Calu3 (cell line): Measurements from ENCODE around the gene FAM200A. TPM values are rescaled to one million over a fixed set of nuclear protein-coding genes. Genes with fewer than 3 reads are reported as not detected.
A peak's percentile ranks its signal among the peaks of the same experiment; 100 is the strongest.

ENCODE experiments used
- BruUV-seq: library from RNA; stranded (reverse); fragments of 400-500 nt; replicated peaks from 2 replicates; lab custom pipeline; 2021; lab: Mats Ljungman, UMichigan
- CTCF ChIA-PET: fragments of 300-600 bp; sonication (Branson Sonifier 250); formaldehyde crosslinking; loops from one replicate; lab custom pipeline; 2022; ENCODE audit warnings: antibody characterized with exemption; lab: Charles Lee
- DNase-seq: peaks from one replicate; pipeline ENCODE4 v3.0.0; 2022
- H3K27ac Mint-ChIP-seq: one replicate; pipeline ENCODE4 v1.8.0; 2022; ENCODE audit warnings: mixed read lengths; ENCODE audit not compliant: unreplicated experiment
- H3K27me3 Mint-ChIP-seq: one replicate; pipeline ENCODE4 v1.8.0; 2022; ENCODE audit warnings: mixed read lengths; ENCODE audit not compliant: unreplicated experiment
- H3K36me3 Mint-ChIP-seq: one replicate; pipeline ENCODE4 v1.8.0; 2022; ENCODE audit warnings: mild to moderate bottlenecking, moderate library complexity, mixed read lengths; ENCODE audit not compliant: insufficient read depth, unreplicated experiment
- H3K4me1 Mint-ChIP-seq: one replicate; pipeline ENCODE4 v1.8.0; 2022; ENCODE audit warnings: mild to moderate bottlenecking, low read depth, mixed read lengths; ENCODE audit not compliant: unreplicated experiment
- H3K4me3 Mint-ChIP-seq: one replicate; pipeline ENCODE4 v1.8.0; 2022; ENCODE audit warnings: mild to moderate bottlenecking, low read depth, moderate library complexity, mixed read lengths; ENCODE audit not compliant: unreplicated experiment
- H3K9me3 Mint-ChIP-seq: one replicate; pipeline ENCODE4 v1.8.0; 2022; ENCODE audit warnings: low read depth, mixed read lengths; ENCODE audit not compliant: unreplicated experiment
- CTCF ChIP-seq: fragments of 200-600 bp; IDR thresholded peaks from one replicate; pipeline ENCODE4 v1.8.0; 2022; ENCODE audit warnings: antibody characterized with exemption; ENCODE audit not compliant: unreplicated experiment
- intact Hi-C: fragments of 100-400 bp; cut with micrococcal nuclease; formaldehyde crosslinking; loops from one replicate; pipeline ENCODE4 v1.10.0; 2022; ENCODE audit not compliant: unreplicated experiment
- total RNA-seq: library from RNA; stranded (reverse); gene quantifications from 2 replicates; pipeline ENCODE4 v1.2.3, GENCODE V29; 2022

Gene FAM200A
- total RNA-seq, 1 experiment from 2014 or later = 4.1 TPM

DNA sequence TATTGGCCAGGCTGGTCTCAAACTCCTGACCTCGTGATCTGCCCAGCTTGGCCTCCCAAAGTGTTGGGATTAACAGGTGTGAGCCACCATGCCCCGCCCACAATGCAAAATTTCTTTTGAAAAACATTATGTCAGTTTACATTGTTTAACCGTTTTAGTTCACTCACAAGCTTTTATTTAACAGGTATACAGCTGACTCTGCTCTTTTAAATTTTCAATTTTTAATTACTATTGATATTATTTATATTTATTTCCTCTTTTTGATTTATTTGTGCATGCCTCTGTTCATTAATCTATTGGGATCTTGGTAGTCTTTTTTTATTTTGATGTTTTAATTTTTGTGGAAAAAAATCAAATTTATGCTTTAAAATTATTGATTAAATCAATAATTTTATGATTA is 30.5 kb downstream of the FAM200A start:
- intact Hi-C loops = no loop called here
- H3K27me3 Mint-ChIP-seq = no peaks in the 10 kb centered on the region
- H3K4me3 Mint-ChIP-seq = no peak overlapping the region
- TF ChIP-seq CTCF = no peak
- no peaks in the 10 kb centered on the region for H3K9me3 Mint-ChIP-seq
- H3K36me3 Mint-ChIP-seq = peaks cover 14% of the 10 kb centered on the region
- H3K27ac Mint-ChIP-seq = no peak overlapping the region
- no peaks in the 10 kb centered on the region for H3K4me1 Mint-ChIP-seq
- no peak for DNase-seq
- no TSS peak for BruUV-seq
- CTCF ChIA-PET = no interaction called here

DNA sequence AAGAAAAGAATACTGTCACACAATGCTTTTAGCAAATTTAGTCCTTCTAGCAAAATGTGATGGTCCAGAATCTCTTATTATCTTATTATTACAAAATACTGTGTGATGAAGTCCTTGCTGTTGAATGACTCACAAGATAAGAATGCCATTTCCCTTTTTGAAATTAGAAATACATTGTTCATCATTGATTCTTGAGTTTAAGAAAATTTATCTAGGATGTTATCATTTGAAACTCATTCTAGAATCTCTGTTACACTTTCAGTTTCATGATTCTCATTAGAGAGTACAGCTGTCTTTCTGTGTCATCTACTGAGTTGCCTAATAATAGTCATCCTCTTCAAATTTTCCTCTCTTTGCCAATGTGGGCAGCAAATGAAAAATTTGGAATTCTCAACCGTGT is 37.9 kb downstream of the FAM200A start:
- no peaks in the 10 kb centered on the region for H3K4me1 Mint-ChIP-seq
- H3K27me3 Mint-ChIP-seq = no peaks in the 10 kb centered on the region
- BruUV-seq = no TSS peak
- H3K36me3 Mint-ChIP-seq = peaks cover 6% of the 10 kb centered on the region
- intact Hi-C loops = no loop called here
- CTCF ChIA-PET = no interaction called here
- DNase-seq = no peak
- H3K4me3 Mint-ChIP-seq = no peak overlapping the region
- H3K27ac Mint-ChIP-seq = no peak overlapping the region
- H3K9me3 Mint-ChIP-seq = no peaks in the 10 kb centered on the region
- no peak for TF ChIP-seq CTCF

- Mint-ChIP-seq H3K4me1 (peaks cover 8% of the 10 kb centered on the region), H3K9me3 (no peaks in the 10 kb centered on the region), H3K4me3 (peak overlapping the region; percentile 83), H3K27ac (no peak overlapping the region), H3K27me3 (no peaks in the 10 kb centered on the region), H3K36me3 (peaks cover 30% of the 10 kb centered on the region)
- no TSS peak for BruUV-seq
- no peak for DNase-seq
- TF ChIP-seq CTCF = no peak
- CTCF ChIA-PET = interaction anchor here (0.9 to 1.0 kb wide), 2 partner anchors 73 to 75 kb away, joined by 3 to 4 read pairs; no protein-coding TSS in a partner anchor
- intact Hi-C loops = no loop called here
Measured at GRCh38 chr7:99505324-99505662, 46.6 kb downstream of the FAM200A start.

GRCh38 chr7:99504603-99505323 is 47.2 kb downstream of the FAM200A start, which contains the start of gene ZKSCAN5:
TSS of gene ZKSCAN5 (plus strand) at chr7:99504662. CDS start at chr7:99506045, 1,383 bp downstream.
- BruUV-seq = no TSS peak
- peak within 1 kb of the TSS; percentile 74 for H3K27ac Mint-ChIP-seq
- H3K27me3 Mint-ChIP-seq = no peaks in the 10 kb centered on the region
- intact Hi-C loops = no loop called here
- CTCF ChIA-PET = interaction anchor here (0.9 to 1.0 kb wide), 2 partner anchors 74 to 76 kb away, joined by 3 to 4 read pairs; no protein-coding TSS in a partner anchor
- peak; percentile 96 for DNase-seq
- H3K9me3 Mint-ChIP-seq = no peaks in the 10 kb centered on the region
- TF ChIP-seq CTCF = no peak
- H3K36me3 Mint-ChIP-seq = peaks cover 35% of the 10 kb centered on the region
- H3K4me1 Mint-ChIP-seq = peaks cover 8% of the 10 kb centered on the region
- H3K4me3 Mint-ChIP-seq = peak within 1 kb of the TSS; percentile 83
